ENCODE measurements around the gene SLC41A1.

DNA sequence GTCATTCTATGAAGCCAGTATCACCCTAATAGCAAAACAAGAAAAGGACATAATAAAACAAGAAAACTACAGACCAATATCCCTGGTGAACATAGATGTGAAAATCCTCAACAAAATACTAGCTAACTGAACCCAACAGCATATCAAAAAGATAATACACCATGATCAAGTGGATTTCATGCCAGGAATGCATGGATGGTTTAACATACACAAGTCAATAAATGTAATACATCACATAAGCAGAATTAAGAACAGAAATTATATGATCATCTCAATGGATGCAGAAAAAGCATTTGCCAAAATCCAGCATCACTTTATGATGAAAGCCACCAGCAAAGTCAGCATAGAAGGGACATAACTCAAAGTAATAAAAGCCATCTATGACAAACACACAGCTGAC, 43.4 kb upstream of the SLC41A1 start:
- TF ChIP-seq, protein P1, sequence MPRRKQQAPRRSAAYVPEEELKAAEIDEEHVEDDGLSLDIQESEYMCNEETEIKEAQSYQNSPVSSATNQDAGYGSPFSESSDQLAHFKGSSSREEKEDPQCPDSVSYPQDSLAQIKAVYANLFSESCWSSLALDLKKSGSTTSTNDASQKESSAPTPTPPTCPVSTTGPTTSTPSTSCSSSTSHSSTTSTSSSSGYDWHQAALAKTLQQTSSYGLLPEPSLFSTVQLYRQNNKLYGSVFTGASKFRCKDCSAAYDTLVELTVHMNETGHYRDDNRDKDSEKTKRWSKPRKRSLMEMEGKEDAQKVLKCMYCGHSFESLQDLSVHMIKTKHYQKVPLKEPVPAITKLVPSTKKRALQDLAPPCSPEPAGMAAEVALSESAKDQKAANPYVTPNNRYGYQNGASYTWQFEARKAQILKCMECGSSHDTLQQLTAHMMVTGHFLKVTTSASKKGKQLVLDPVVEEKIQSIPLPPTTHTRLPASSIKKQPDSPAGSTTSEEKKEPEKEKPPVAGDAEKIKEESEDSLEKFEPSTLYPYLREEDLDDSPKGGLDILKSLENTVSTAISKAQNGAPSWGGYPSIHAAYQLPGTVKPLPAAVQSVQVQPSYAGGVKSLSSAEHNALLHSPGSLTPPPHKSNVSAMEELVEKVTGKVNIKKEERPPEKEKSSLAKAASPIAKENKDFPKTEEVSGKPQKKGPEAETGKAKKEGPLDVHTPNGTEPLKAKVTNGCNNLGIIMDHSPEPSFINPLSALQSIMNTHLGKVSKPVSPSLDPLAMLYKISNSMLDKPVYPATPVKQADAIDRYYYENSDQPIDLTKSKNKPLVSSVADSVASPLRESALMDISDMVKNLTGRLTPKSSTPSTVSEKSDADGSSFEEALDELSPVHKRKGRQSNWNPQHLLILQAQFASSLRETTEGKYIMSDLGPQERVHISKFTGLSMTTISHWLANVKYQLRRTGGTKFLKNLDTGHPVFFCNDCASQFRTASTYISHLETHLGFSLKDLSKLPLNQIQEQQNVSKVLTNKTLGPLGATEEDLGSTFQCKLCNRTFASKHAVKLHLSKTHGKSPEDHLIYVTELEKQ (CRISPR knock-in tag; IDR thresholded peaks at IDR 0.05) = no peak
- TF ChIP-seq TAF1 (IDR thresholded peaks at IDR 0.05; ENCODE audit: control insufficient read depth, extremely low read depth, insufficient read depth, low read length, severe bottlenecking) (no peak), POLR2A (conservative IDR thresholded peaks at IDR 0.05) (no peak)
- TF ChIP-seq, protein P2, sequence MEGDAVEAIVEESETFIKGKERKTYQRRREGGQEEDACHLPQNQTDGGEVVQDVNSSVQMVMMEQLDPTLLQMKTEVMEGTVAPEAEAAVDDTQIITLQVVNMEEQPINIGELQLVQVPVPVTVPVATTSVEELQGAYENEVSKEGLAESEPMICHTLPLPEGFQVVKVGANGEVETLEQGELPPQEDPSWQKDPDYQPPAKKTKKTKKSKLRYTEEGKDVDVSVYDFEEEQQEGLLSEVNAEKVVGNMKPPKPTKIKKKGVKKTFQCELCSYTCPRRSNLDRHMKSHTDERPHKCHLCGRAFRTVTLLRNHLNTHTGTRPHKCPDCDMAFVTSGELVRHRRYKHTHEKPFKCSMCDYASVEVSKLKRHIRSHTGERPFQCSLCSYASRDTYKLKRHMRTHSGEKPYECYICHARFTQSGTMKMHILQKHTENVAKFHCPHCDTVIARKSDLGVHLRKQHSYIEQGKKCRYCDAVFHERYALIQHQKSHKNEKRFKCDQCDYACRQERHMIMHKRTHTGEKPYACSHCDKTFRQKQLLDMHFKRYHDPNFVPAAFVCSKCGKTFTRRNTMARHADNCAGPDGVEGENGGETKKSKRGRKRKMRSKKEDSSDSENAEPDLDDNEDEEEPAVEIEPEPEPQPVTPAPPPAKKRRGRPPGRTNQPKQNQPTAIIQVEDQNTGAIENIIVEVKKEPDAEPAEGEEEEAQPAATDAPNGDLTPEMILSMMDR (IDR thresholded peaks at IDR 0.05 in 2 of 3, conservative IDR thresholded peaks at IDR 0.05 in 1 of 3; ENCODE audit: insufficient read depth in 2 of 3, low read depth in 1 of 3, low read length in 3 of 3) = no peak
- TF ChIP-seq, protein P3, sequence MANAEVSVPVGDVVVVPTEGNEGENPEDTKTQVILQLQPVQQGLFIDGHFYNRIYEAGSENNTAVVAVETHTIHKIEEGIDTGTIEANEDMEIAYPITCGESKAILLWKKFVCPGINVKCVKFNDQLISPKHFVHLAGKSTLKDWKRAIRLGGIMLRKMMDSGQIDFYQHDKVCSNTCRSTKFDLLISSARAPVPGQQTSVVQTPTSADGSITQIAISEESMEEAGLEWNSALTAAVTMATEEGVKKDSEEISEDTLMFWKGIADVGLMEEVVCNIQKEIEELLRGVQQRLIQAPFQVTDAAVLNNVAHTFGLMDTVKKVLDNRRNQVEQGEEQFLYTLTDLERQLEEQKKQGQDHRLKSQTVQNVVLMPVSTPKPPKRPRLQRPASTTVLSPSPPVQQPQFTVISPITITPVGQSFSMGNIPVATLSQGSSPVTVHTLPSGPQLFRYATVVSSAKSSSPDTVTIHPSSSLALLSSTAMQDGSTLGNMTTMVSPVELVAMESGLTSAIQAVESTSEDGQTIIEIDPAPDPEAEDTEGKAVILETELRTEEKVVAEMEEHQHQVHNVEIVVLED (CRISPR knock-in tag; IDR thresholded peaks at IDR 0.05) = no peak

All from K562 (cell line).